Mesendoderm (in vitro differentiated cells): Measurements from ENCODE around the gene NAA16.

Experiments
- DNase-seq: peaks from one replicate; pipeline ENCODE4 v3.0.0; 2013
- H2AK5ac ChIP-seq: 2 replicates; pipeline ENCODE4 v1.6.1; 2013; ENCODE audit warnings: low read length, inconsistent platforms
- H2BK120ac ChIP-seq: 2 replicates; pipeline ENCODE4 v1.6.1; 2013; ENCODE audit warnings: low read depth, mild to moderate bottlenecking, low read length, moderate library complexity, mixed read lengths
- H2BK15ac ChIP-seq: replicated peaks from 2 replicates; pipeline ENCODE4 v1.6.1; 2013; ENCODE audit warnings: low read depth, mild to moderate bottlenecking, moderate library complexity
- H2BK5ac ChIP-seq: 2 replicates; pipeline ENCODE4 v1.6.1; 2013; ENCODE audit warnings: low read length, inconsistent platforms
- H3K18ac ChIP-seq: 2 replicates; pipeline ENCODE4 v1.6.1; 2013; ENCODE audit warnings: mild to moderate bottlenecking, low read length, mixed read lengths
- H3K23ac ChIP-seq: one replicate; pipeline ENCODE4 v1.6.1; 2013; ENCODE audit warnings: low read length
- H3K27ac ChIP-seq: 2 replicates; pipeline ENCODE4 v1.5.1; 2013; ENCODE audit warnings: low read depth, mild to moderate bottlenecking, inconsistent platforms, low read length, moderate library complexity
- H3K27me3 ChIP-seq: 2 replicates; pipeline ENCODE4 v1.6.1; 2013; ENCODE audit warnings: low read length, control low read depth, mild to moderate bottlenecking, inconsistent platforms; ENCODE audit not compliant: insufficient read depth, poor library complexity
- H3K36me3 ChIP-seq: 2 replicates; pipeline ENCODE4 v1.6.1; 2013; ENCODE audit warnings: low read length, inconsistent platforms; ENCODE audit not compliant: control insufficient read depth, insufficient read depth
- H3K4ac ChIP-seq: one replicate; pipeline ENCODE4 v1.6.1; 2013; ENCODE audit warnings: low read depth, mild to moderate bottlenecking, low read length, moderate library complexity
- H3K4me1 ChIP-seq: 2 replicates; pipeline ENCODE4 v1.6.1; 2013; ENCODE audit warnings: low read depth, low read length, inconsistent platforms; ENCODE audit not compliant: control insufficient read depth
- H3K4me2 ChIP-seq: 2 replicates; pipeline ENCODE4 v1.6.1; 2013; ENCODE audit warnings: low read length
- H3K4me3 ChIP-seq: 2 replicates; pipeline ENCODE4 v1.5.1; 2013; ENCODE audit warnings: mild to moderate bottlenecking, low read length
- H3K56ac ChIP-seq: one replicate; pipeline ENCODE4 v1.6.1; 2013; ENCODE audit warnings: low read length
- H3K79me1 ChIP-seq: 2 replicates; pipeline ENCODE4 v1.6.1; 2013; ENCODE audit warnings: low read length, inconsistent platforms
- H3K79me2 ChIP-seq: 2 replicates; pipeline ENCODE4 v1.6.1; 2013; ENCODE audit warnings: mild to moderate bottlenecking, low read length; ENCODE audit not compliant: control insufficient read depth, insufficient read depth
- H3K9ac ChIP-seq: 2 replicates; pipeline ENCODE4 v1.6.1; 2013; ENCODE audit warnings: low read length, inconsistent platforms
- H4K5ac ChIP-seq: one replicate; pipeline ENCODE4 v1.6.1; 2013; ENCODE audit warnings: low read length
- H4K8ac ChIP-seq: one replicate; pipeline ENCODE4 v1.6.1; 2013; ENCODE audit warnings: low read depth, mild to moderate bottlenecking, control low read depth, low read length, moderate library complexity
- WGBS: extraction: QIAGEN DNeasy Blood & Tissue Kit; methylation state at CpG from one replicate; pipeline ENCODE4 v1.1.7; 2013; ENCODE audit warnings: low lambda C conversion rate, missing lambda C conversion rate; ENCODE audit not compliant: insufficient coverage; ENCODE audit errors: extremely low coverage; 5-methylcytosine and 5-hydroxymethylcytosine counted together

NAA16 gene

DNA sequence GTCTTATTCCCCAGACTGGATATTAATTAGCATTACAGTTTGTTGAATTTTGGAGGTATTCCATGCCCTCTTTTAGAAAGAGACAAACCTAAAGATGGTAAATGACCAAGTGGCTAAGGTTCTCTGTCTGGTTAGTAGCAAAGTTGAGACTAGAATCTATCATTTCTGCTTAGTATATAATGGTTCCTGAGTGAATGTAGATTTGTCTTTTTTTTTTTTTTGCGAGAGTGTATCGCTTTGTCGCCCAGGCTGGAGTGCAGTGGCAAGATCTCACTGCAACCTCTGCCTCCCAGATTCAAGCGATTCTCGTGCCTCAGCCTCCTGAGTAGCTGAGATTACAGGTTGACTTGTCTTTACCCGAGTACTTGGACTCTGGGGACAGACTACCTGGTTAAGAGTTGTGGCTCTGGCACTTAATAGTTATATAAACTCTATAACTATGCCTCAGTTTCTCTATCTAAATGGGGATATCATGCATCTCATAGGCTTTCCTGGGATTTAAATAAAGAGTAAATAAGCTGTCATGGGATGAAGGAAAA lies 2.7 kb downstream of the NAA16 start:
- no peak overlapping the region for H2BK15ac ChIP-seq
- H2BK5ac ChIP-seq: no peak overlapping the region
- no peak overlapping the region for H3K4me3 ChIP-seq
- peak overlapping the region; percentile 3 for H3K4me2 ChIP-seq
- H3K18ac ChIP-seq: no peak overlapping the region
- peaks cover 3% of the 10 kb centered on the region for H3K79me1 ChIP-seq
- no CpG with 5 or more reads among the region's 6 CpGs for WGBS
- no peaks in the 10 kb centered on the region for H3K36me3 ChIP-seq
- DNase-seq: no peak
- H2AK5ac ChIP-seq: no peak overlapping the region
- H3K27ac ChIP-seq: no peak overlapping the region
- H3K9ac ChIP-seq: no peak overlapping the region
- H2BK120ac ChIP-seq: no peak overlapping the region
- H4K5ac ChIP-seq: no peak overlapping the region
- H3K27me3 ChIP-seq: no peaks in the 10 kb centered on the region
- H3K4ac ChIP-seq: no peak overlapping the region
- peaks cover 2% of the 10 kb centered on the region for H3K4me1 ChIP-seq
- H3K23ac ChIP-seq: no peak overlapping the region
- peaks cover 51% of the 10 kb centered on the region for H3K79me2 ChIP-seq
- H3K56ac ChIP-seq: no peak overlapping the region
- no peak overlapping the region for H4K8ac ChIP-seq

DNA sequence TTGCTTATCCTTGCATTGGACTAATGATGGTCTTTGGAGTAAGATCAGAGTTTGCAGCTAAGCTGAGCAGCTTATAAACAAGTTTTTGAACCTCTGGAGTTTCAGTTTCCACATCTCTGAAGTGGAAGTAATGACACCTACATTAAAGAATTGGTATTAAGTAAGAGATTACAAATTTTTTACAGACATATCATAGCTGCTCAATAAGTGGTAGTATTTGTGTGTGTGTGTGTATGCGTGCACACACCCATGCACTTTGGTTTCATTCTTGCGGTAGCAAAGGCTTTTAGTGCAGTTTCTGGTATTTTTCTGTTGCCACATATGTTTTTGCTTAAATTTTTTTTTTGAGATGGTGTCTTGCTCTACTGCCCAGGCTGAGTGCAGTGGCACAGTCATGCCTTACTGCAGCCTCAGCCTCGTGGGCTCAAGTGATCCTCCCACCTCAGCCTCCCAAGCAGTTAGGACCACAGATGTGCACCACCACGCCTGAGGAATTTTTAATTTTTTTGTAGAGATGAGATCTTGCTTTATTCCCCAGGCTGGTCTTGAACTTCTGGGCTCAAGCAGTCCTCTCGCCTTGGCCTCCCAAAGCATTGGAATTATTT lies 4.5 kb downstream of the NAA16 start:
- Histone ChIP-seq H3K4me1 (peaks cover 2% of the 10 kb centered on the region), H2BK5ac (no peak overlapping the region), H3K9ac (no peak overlapping the region), H2BK15ac (no peak overlapping the region), H3K4me2 (no peak overlapping the region), H4K5ac (no peak overlapping the region), H2AK5ac (no peak overlapping the region), H3K27me3 (no peaks in the 10 kb centered on the region), H3K79me1 (peaks cover 3% of the 10 kb centered on the region), H3K4me3 (no peak overlapping the region), H3K23ac (no peak overlapping the region), H3K18ac (peak overlapping the region; percentile 10), H3K56ac (no peak overlapping the region), H3K4ac (no peak overlapping the region), H4K8ac (no peak overlapping the region), H3K79me2 (peaks cover 52% of the 10 kb centered on the region), H2BK120ac (no peak overlapping the region), H3K27ac (no peak overlapping the region), H3K36me3 (no peaks in the 10 kb centered on the region)
- WGBS: no CpG with 5 or more reads among the region's 5 CpGs
- no peak for DNase-seq

DNA sequence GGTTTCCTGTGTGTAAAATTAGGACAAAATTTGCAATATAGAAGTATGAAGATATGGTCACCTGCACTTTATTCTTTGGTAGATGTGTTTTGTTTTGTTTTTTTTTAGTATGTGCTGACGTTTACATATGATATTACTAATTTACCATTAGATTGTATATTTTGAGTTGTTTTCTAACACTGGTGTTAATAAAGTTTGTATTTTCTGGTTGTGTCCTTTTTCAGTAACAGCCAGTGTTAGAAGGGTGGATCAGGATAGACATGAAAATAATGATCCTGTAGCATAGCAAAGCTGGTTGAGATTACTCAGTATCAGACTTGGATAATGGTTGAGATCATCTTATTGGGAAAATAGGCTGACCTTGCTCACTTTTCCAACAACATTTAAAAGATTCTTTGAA lies 6.2 kb downstream of the NAA16 start:
- H3K27me3 ChIP-seq: no peaks in the 10 kb centered on the region
- H3K56ac ChIP-seq: no peak overlapping the region
- H3K4me2 ChIP-seq: no peak overlapping the region
- H3K79me2 ChIP-seq: peaks cover 46% of the 10 kb centered on the region
- H3K4me3 ChIP-seq: no peak overlapping the region
- H4K8ac ChIP-seq: no peak overlapping the region
- H3K9ac ChIP-seq: no peak overlapping the region
- H2BK5ac ChIP-seq: no peak overlapping the region
- no CpG with 5 or more reads among the region's 1 CpG for WGBS
- H3K4me1 ChIP-seq: peaks cover 2% of the 10 kb centered on the region
- no peak overlapping the region for H4K5ac ChIP-seq
- no peak overlapping the region for H3K27ac ChIP-seq
- no peak overlapping the region for H3K18ac ChIP-seq
- H3K23ac ChIP-seq: no peak overlapping the region
- no peak overlapping the region for H2BK120ac ChIP-seq
- H2AK5ac ChIP-seq: no peak overlapping the region
- no peak overlapping the region for H3K4ac ChIP-seq
- DNase-seq: no peak
- peaks cover 7% of the 10 kb centered on the region for H3K79me1 ChIP-seq
- H2BK15ac ChIP-seq: no peak overlapping the region
- H3K36me3 ChIP-seq: no peaks in the 10 kb centered on the region

DNA sequence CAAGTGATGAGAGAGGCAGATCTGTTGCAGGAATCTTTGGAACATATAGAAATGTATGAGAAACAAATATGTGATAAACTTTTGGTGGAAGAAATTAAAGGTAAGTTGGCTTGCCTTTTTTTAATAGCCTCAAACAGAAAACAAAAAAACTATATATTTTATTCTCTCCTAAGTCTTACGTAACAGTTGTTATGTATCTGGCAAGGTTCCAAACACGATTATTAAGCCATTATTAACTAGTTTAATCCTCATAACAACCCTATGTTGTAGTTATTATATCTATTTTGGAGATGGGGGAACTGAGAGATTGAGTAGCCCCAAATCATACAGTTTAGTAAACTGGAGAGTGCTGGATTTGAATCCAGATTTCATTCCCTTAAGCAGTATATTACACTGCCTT lies 14.7 kb downstream of the NAA16 start:
- Histone ChIP-seq H3K79me2 (peaks cover 3% of the 10 kb centered on the region), H3K79me1 (peaks cover 5% of the 10 kb centered on the region), H2BK5ac (no peak overlapping the region), H2BK120ac (no peak overlapping the region), H3K27ac (no peak overlapping the region), H3K27me3 (no peaks in the 10 kb centered on the region), H3K9ac (no peak overlapping the region), H2AK5ac (no peak overlapping the region), H3K4me3 (no peak overlapping the region), H4K8ac (no peak overlapping the region), H3K36me3 (no peaks in the 10 kb centered on the region), H3K4me1 (no peaks in the 10 kb centered on the region), H3K4ac (no peak overlapping the region), H3K4me2 (no peak overlapping the region), H3K23ac (no peak overlapping the region), H2BK15ac (no peak overlapping the region), H3K56ac (no peak overlapping the region), H4K5ac (no peak overlapping the region), H3K18ac (no peak overlapping the region)
- whole genome bisulfite sequencing: no CpG with 5 or more reads among the region's 2 CpGs
- DNase-seq: no peak

DNA sequence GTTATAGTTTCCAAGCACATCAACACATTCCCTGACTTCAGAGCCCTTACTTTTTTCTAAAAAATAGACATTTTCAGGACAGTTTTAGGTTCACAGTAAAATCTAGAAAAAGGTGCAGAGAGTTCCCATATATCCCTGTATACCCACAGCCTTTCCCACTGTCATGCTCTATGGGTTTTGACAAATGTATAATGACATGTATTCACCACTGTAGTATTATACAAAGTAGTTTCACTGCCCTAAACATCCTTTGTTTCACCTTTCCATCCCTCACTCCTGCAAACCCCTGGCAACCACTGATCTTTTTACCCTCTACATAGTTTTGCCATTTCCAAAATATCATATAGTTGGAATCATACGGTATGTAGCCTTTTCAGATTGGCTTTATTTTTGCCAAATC lies 15.6 kb downstream of the NAA16 start:
- Histone ChIP-seq H3K4me1 (no peaks in the 10 kb centered on the region), H3K56ac (no peak overlapping the region), H3K36me3 (no peaks in the 10 kb centered on the region), H3K9ac (no peak overlapping the region), H3K18ac (no peak overlapping the region), H4K8ac (no peak overlapping the region), H3K4me3 (no peak overlapping the region), H3K4ac (no peak overlapping the region), H3K79me2 (no peaks in the 10 kb centered on the region), H2BK5ac (no peak overlapping the region), H2BK120ac (no peak overlapping the region), H2AK5ac (no peak overlapping the region), H3K79me1 (peaks cover 4% of the 10 kb centered on the region), H2BK15ac (no peak overlapping the region), H3K23ac (no peak overlapping the region), H3K27ac (no peak overlapping the region), H4K5ac (no peak overlapping the region), H3K4me2 (no peak overlapping the region), H3K27me3 (no peaks in the 10 kb centered on the region)
- no peak for DNase-seq
- no CpG with 5 or more reads among the region's 1 CpG for WGBS
